Stimulated activated naive CD8-positive, alpha-beta T cell treated with anti-CD3 and anti-CD28 coated beads, Interleukin-15, amount 100 ng/mL, for 72 hours (primary cell): Measurements from ENCODE around the gene PLEKHG4B.

Source experiments
- ATAC-seq: fragments of 150-1000 bp; cut with Tn5 transposase; 2 replicates; pipeline ENCODE4 v1.10.0; 2021; ENCODE audit warnings: mild to moderate bottlenecking, moderate library complexity
- DNase-seq, 2 donors: peaks; one replicate each; pipeline ENCODE4 v3.0.0; 2021 to 2022
- H3K27ac Mint-ChIP-seq, 2 donors: one replicate each; pipeline ENCODE4 v1.8.0; 2022; ENCODE audit warnings: mild to moderate bottlenecking in 2 of 2, mixed read lengths in 2 of 2, moderate library complexity in 2 of 2
- H3K27me3 Mint-ChIP-seq: one replicate; pipeline ENCODE4 v1.8.0; 2022; ENCODE audit warnings: mixed read lengths
- H3K4me1 Mint-ChIP-seq: one replicate; pipeline ENCODE4 v1.8.0; 2022; ENCODE audit warnings: mild to moderate bottlenecking, mixed read lengths
- H3K4me3 Mint-ChIP-seq, 2 donors: one replicate each; pipeline ENCODE4 v1.8.0; 2022; ENCODE audit warnings: mild to moderate bottlenecking in 2 of 2, mixed read lengths in 2 of 2, moderate library complexity in 1 of 2
- H3K9me3 Mint-ChIP-seq, 2 donors: one replicate each; pipeline ENCODE4 v1.8.0; 2022; ENCODE audit warnings: mixed read lengths in 2 of 2

The PLEKHG4B gene

DNA sequence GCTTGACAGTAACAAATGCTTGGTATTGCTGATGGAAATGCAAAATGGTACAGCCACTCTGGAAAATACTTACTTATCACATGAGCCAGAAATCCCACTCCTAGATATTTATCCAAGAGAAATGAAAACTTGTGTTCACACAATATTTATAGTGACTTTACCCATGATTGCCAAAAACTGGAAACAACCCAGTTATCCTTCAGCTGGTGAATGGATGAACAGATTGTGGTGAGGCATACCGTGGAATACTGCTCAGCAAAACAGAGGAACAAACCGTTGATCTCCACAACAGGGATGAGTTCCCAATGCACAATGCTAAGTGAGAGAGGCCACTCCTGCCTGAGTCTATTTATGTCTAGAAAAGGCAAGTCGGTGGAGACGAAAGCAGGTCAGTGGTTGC is 58.8 kb downstream of the PLEKHG4B start:
- no peaks in the 10 kb centered on the region for H3K4me1 Mint-ChIP-seq
- H3K4me3 Mint-ChIP-seq, result no peak overlapping the region
- H3K27me3 Mint-ChIP-seq, result no peaks in the 10 kb centered on the region
- H3K27ac Mint-ChIP-seq, result no peak overlapping the region
- DNase-seq, result no peak
- peaks cover 16 to 22% of the 10 kb centered on the region in 2 donors for H3K9me3 Mint-ChIP-seq
- ATAC-seq, result no peak

DNA sequence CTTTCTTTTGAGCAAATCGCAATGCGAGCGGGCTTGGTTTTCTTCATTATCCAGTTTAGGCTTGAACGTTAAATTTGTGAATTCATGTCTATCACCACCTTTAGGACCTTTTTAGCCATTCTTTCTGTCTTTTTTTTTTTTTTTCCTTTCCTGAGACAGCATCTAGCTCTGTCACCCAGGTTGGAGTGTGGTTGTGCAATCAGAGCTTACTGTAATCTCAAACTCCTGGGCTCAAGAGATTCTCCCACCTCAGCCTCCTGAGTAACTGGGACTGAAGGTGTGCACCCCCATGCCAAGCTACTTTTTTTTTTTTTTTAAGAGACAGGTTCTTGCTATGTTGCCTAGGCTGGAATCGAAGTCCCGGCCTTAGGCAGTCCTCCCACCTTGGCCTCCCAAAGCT is 60.1 kb downstream of the PLEKHG4B start:
- no peak for ATAC-seq

DNA sequence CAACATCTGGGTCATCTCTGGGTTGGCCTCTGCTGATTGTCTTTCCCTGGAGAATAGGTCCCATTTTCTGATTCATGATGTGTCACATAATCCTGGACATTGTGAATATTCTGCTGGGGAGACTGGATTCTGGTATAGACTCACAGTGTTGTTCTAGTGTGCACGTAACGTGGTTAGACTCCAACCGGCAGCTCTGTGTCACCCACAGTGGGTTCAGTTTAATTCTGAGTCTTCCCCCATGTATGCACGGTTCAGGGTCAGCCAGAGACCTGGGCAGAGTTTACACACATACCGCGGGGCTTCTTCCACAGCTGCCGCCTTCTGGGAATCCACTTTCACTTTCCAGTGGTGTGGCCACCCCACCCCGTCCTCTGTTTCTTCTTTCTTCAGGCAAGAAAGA is 61.3 kb downstream of the PLEKHG4B start:
- ATAC-seq, result no peak
- Mint-ChIP-seq H3K4me1 (no peaks in the 10 kb centered on the region), H3K27me3 (no peaks in the 10 kb centered on the region), H3K4me3 (no peak overlapping the region), H3K27ac (no peak overlapping the region), H3K9me3 (peaks cover 0 to 1% of the 10 kb centered on the region in 2 donors)
- no peak for DNase-seq

More for the DNA sequence above, 60.1 kb downstream of the PLEKHG4B start:
- Mint-ChIP-seq H3K4me1 (no peaks in the 10 kb centered on the region), H3K9me3 (peaks cover 10 to 13% of the 10 kb centered on the region in 2 donors), H3K27me3 (no peaks in the 10 kb centered on the region), H3K27ac (no peak overlapping the region), H3K4me3 (no peak overlapping the region)
- DNase-seq, result no peak

DNA sequence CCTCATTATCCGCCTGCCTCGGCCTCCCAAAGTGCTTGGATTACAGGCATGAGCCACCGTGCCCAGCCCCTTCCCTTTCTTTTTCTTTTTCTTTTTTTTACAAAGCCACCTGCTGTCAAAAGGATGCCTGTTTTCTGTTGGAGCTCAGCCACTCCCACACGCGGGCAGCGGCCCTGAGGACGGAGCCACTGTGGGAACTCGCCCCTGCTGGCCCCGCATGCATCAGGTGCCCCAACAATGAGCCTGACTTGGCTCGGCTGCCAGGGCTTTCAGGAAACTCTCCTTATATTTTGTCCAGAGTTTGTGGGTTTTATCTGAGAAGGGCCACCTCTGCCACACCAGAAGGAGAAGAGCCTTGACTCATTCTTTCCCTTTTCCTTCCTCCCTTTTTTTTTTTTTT is 62.3 kb downstream of the PLEKHG4B start:
- ATAC-seq, result no peak

DNA sequence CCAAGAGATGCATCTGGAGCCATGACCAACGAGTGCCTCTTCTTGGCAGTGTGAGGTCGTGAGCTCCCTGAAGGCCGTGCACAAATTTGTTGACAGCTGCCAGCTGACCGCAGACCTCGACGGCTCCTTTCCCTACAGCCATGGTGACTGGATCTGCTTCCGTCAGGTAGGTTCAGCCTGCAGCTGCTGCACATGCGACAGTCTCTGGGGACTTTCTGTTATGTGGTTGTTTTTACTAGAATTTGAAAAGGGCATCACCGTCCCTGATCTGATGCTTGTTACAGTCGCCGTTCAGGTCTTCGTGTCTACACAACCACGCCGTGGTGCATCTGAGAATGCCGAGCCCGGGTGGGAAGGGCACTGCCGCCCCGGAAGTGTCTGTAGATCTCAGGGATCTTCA is 62.9 kb downstream of the PLEKHG4B start:
- Mint-ChIP-seq H3K27me3 (peaks cover 15% of the 10 kb centered on the region), H3K9me3 (no peaks in the 10 kb centered on the region), H3K27ac (no peak overlapping the region), H3K4me1 (peaks cover 6% of the 10 kb centered on the region), H3K4me3 (no peak overlapping the region)
- DNase-seq, result no peak
- no peak for ATAC-seq

More for the DNA sequence above, 62.3 kb downstream of the PLEKHG4B start:
- H3K9me3 Mint-ChIP-seq, result no peaks in the 10 kb centered on the region
- H3K27ac Mint-ChIP-seq, result no peak overlapping the region
- no peak overlapping the region for H3K4me3 Mint-ChIP-seq
- no peak for DNase-seq
- H3K27me3 Mint-ChIP-seq, result peaks cover 9% of the 10 kb centered on the region
- peaks cover under 1% of the 10 kb centered on the region for H3K4me1 Mint-ChIP-seq

DNA sequence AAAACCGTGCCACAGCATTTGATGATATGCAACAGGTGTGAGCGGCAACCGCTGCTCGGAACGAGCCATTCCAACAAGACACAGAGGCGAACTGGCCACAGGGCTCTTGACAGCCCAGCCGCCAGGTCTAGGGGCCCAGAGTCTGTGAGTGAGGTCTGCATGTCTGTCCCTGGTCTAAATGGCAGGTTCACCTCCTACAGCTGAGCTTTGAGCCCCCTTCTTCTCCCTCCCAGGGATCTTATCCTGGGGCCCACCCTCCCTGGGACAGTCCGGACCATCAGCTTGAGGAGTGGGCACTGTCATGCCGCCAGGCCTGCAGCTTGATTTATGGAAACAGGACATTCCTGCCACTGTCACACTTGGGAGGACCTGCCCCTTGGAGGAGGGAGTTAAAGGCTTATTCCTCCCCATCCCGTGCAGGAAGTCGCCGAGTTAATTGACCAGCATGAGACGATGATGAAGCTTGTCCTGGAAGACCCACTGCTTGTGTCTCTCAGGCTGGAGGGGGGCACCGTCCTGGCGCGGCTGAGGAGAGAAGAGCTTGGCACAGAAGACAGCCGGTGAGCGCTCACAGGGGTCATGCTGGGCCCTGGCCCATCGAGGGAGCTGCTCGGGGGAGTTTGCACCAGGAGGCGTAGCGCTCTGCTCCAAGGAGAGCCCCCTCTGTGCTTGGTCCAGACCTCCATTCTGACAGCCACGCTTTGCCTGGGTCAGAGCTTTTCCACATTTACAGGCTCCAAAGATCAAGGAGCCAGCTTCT is 63.9 kb downstream of the PLEKHG4B start:
- peaks cover 25% of the 10 kb centered on the region for H3K27me3 Mint-ChIP-seq
- no peak for ATAC-seq
- H3K4me3 Mint-ChIP-seq, result no peak overlapping the region
- no peaks in the 10 kb centered on the region for H3K9me3 Mint-ChIP-seq
- DNase-seq, result no peak
- peaks cover 7% of the 10 kb centered on the region for H3K4me1 Mint-ChIP-seq
- H3K27ac Mint-ChIP-seq, result peak overlapping the region in 1 of 2 donors; percentile 65

DNA sequence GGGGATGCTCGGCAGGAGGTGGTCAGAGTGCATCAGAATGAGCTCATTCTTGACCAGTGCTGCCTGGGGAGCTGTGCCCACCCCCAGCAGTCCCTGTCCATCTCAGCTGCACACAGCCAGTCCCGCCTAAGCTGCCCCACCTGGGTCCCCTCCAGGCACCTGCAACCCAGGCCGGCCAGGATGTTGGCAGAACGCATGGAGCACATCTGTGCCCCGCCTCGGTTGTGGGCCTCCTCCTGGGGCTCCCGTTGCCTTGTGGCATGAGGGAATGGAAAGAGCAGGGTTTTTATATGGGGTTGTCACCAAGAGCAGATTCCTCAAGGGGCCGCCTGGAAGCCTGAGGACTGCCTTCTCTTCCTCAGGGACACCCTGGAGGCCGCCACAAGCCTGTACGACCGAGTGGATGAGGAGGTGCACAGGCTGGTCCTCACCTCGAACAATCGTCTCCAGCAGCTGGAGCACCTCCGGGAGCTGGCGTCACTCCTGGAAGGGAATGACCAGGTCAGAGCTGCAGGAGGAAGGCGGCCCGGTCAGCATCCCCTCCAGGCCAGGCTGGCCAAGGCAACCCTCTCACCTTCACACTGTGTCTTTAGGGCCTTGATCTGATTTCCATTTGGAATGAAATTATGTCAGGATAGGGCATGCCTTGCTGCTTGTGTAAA is 64.6 kb downstream of the PLEKHG4B start:
- no peaks in the 10 kb centered on the region for H3K9me3 Mint-ChIP-seq
- ATAC-seq (no peak), DNase-seq (no peak)
- H3K4me1 Mint-ChIP-seq, result peaks cover 7% of the 10 kb centered on the region
- no peak overlapping the region for H3K4me3 Mint-ChIP-seq
- peak overlapping the region in 1 of 2 donors; percentile 38 for H3K27ac Mint-ChIP-seq
- peaks cover 32% of the 10 kb centered on the region for H3K27me3 Mint-ChIP-seq

DNA sequence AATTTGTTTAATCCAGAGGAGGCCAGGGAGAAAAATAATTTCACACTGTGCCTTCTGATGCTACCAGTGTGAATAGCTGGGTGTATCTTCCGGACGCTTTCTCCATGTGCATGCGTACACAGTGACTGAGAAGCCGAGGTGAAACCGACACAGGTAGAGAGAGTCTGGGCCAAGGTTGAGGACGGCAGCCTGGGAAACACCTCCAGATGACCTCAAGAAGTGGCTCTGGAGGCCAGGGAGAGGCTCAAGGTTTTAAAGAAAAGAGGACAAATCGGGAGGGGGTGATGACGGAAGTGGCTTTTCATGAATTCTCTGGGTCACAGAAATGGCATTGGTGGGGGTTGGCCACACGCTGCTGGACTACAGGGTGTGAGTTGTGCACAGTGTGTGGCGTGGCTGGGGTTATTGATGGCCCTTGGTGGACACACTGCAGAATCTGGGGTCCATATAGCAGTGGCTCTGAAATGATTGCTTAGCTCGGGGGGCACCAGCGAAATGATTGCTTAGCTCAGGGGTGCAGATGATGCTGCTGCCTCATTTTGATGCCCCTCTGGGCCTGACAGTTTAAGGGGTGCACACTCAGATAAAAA is 65.3 kb downstream of the PLEKHG4B start:
- H3K27ac Mint-ChIP-seq, result no peak overlapping the region
- peaks cover 34% of the 10 kb centered on the region for H3K27me3 Mint-ChIP-seq
- peak in 1 of 2 donors; percentile 4 for DNase-seq
- H3K9me3 Mint-ChIP-seq, result no peaks in the 10 kb centered on the region
- no peak overlapping the region for H3K4me3 Mint-ChIP-seq
- no peak for ATAC-seq
- peaks cover 7% of the 10 kb centered on the region for H3K4me1 Mint-ChIP-seq

DNA sequence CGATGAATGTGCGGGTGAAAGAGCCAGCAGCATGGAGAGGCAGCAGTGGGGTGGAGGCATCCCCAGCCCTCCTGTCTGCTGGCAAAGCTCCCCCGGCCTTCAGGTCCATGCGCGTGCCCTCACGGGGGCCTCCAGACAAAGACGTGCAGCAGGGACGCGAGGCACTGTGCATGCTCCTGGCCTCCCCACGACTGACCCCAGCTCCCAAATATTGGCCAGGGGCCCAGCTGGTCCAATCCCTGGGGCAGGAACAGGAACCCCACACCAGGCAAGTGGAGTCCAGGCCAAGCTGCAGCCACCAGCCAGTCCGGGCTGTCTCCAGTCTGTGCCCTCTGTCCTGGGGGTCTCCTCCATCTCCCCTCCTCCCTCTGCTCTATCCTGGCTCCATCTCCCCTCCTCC is 65.8 kb downstream of the PLEKHG4B start:
- H3K27ac Mint-ChIP-seq, result no peak overlapping the region
- ATAC-seq (no peak), DNase-seq (peak in 1 of 2 donors; percentile 6)
- H3K4me3 Mint-ChIP-seq, result no peak overlapping the region
- H3K9me3 Mint-ChIP-seq, result no peaks in the 10 kb centered on the region
- H3K4me1 Mint-ChIP-seq, result peaks cover 7% of the 10 kb centered on the region
- peaks cover 34% of the 10 kb centered on the region for H3K27me3 Mint-ChIP-seq

DNA sequence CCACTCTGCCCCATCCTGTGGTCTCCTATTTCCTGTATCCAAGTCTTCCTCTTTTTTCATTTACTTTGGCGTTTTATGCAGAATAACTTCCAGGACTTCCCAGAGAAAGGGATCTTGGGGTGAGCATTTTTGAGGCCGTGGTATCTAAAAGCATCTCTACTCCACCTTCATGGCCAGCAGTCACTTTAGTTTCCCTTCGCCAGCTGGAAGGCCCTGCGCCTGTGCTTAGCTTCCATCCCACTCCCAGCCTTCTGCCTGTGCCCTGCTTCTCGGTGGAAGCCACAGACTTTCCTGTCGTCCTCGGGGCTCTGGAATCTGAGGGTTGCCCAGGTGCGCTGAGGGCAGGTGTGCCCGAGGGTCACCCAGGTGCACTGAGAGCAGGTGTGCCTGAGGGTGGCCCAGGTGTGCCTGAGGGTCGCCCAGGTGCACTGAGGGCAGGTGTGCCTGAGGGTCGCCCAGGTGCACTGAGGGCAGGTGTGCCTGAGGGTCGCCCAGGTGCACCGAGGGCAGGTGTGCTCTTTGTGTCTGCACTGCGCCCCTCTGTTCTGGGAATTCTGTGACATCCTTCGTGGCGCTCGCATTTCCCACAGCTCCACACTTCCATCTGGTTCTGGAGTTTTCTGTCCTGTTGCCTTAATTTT is 67.0 kb downstream of the PLEKHG4B start:
- ATAC-seq (no peak), DNase-seq (peak in 1 of 2 donors; percentile 5)
- Mint-ChIP-seq H3K4me1 (peaks cover 7% of the 10 kb centered on the region), H3K27me3 (peaks cover 34% of the 10 kb centered on the region), H3K27ac (no peak overlapping the region), H3K4me3 (no peak overlapping the region), H3K9me3 (no peaks in the 10 kb centered on the region)

DNA sequence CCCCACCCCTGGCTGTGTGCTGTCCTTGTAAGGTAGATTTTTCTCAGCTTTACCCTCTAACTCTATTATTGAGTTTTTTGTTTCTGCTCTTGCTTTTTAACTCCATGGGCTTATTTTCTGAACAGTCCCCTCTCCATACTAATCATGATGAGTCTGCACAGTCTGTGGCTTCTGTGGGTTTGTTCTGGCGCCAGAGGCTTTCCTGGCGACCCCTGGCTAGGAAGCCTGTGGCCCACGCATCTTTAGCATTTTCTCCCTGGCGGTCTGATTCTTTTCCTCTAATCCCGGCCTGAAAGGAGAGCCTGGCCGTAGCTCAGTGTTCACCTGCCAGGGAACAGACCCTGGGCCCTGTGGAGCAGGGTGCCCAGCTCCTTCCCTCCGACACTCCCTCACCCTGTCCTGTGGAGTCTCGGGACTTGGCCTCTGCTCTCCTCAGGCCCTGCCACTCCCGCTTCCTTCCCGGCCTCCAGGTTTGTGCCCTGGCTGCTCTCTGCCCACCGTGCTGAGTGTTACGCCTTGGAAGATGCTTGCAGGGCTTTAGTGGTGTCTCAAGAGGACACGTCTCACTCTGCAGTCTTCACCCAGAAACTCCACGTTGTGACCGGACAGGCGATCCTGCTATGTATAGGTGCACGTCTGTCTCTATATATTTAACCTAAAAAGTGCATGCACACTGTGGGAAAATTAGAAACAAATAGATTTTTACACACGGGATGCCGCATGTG is 67.6 kb downstream of the PLEKHG4B start:
- H3K27ac Mint-ChIP-seq, result no peak overlapping the region
- peaks cover 34% of the 10 kb centered on the region for H3K27me3 Mint-ChIP-seq
- ATAC-seq, result no peak

DNA sequence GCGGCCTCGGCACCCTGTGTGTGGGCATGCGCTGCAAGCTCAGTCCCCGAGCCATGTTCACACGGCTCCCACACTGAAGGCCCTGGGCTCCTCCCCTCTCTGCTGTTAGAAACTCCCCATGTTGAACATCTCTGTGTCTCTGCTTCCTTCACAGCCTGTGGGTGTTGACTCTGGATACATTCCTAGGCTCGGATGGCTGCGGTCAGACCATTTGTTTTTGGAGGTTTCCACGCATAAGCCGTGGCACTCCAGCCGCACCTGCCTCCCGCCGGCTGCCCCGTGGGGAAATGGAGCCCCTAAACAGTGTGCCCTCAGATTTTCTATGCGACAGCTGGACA is 68.2 kb downstream of the PLEKHG4B start:
- ATAC-seq (no peak), DNase-seq (no peak)
- Mint-ChIP-seq H3K4me3 (no peak overlapping the region), H3K27ac (no peak overlapping the region), H3K4me1 (peaks cover 7% of the 10 kb centered on the region), H3K27me3 (peaks cover 34% of the 10 kb centered on the region), H3K9me3 (peaks cover 0 to 8% of the 10 kb centered on the region in 2 donors)

More for the DNA sequence above, 67.6 kb downstream of the PLEKHG4B start:
- Mint-ChIP-seq H3K4me1 (peaks cover 7% of the 10 kb centered on the region), H3K9me3 (peaks cover 0 to 5% of the 10 kb centered on the region in 2 donors), H3K4me3 (no peak overlapping the region)
- DNase-seq, result peak in 1 of 2 donors; percentile 6

DNA sequence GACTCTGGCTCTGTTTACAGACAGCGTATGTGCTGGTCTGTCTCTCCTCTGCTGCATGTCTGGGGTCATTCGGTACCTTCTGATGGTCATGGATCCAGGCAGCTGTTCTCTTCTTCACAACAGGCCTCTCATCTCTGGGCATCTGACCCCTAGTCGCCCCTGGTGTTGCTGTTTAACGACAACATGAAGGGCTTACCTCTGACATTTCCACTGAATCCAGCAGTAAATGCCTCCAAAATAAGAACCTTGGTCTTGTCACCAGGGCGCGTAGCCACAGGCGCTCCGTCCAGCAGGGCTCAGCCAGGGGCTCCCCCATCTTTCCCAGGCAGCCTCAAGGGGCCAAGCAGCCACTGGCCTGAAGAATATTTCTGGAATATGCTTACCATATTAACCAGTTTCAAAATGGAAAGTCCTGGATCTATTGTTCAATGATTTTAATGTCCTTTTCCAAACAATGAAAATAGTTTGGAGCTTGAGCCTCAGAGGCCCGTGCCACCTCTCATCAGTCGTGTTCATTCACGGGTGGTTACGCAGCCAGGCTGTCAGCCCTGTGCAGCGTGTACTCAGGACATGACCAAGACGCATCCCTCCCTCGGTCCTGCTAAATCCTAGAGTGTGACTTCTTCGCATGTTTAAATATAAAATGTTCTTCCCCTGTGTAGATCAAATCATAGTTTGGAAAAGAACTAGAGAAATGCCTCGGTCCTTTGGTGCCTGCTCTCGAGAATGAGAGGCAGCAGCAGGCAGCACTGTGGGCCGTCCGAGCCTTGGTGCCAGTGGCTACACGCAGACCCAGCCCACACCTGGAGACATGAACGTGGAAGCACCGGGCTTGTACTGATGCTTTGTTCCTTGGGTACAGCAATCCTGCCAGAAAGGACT is 69.2 kb downstream of the PLEKHG4B start:
- H3K27ac Mint-ChIP-seq, result no peak overlapping the region
- no peak for DNase-seq
- no peak for ATAC-seq
- peaks cover 0 to 8% of the 10 kb centered on the region in 2 donors for H3K9me3 Mint-ChIP-seq
- H3K27me3 Mint-ChIP-seq, result peaks cover 34% of the 10 kb centered on the region
- no peak overlapping the region for H3K4me3 Mint-ChIP-seq
- peaks cover 7% of the 10 kb centered on the region for H3K4me1 Mint-ChIP-seq

DNA sequence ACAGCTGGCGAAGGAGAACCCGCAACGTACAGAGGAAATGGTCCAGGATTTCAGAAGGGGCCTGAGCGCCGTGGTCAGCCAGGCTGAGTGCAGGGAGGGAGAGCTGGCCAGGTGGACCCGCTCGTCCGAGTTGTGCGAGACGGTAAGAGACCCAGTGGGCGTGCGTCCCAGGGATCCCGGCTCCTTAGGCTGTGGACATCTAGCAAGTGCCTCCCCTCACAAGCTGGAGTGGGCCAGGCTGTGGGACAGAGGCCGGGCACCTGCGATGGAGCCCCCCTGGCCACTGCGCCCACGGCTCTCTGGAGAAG is 69.8 kb downstream of the PLEKHG4B start:
- no peak for ATAC-seq
- Mint-ChIP-seq H3K4me3 (no peak overlapping the region), H3K27ac (no peak overlapping the region), H3K27me3 (peaks cover 34% of the 10 kb centered on the region), H3K9me3 (peaks cover 0 to 8% of the 10 kb centered on the region in 2 donors), H3K4me1 (peaks cover 7% of the 10 kb centered on the region)
- DNase-seq, result no peak

DNA sequence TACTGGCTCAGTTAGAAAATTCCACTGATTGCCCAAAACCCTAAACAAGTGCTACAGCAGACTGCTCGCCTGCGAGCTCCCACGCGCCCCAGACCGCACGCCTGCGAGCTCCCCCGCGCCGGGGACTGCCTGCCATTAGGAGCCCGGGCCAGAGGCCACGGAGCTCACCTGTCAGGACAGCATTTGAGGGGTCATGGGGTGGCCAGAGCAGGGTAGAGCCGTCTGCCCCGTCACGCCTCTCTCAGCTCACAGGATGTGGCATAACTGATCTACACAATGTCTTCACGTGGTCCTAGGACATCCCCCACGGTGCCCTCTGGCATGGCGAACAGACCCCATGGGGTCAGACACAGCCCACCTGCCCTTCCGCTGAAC is 70.2 kb downstream of the PLEKHG4B start:
- DNase-seq, result no peak
- Mint-ChIP-seq H3K4me3 (no peak overlapping the region), H3K27me3 (peaks cover 34% of the 10 kb centered on the region), H3K4me1 (peaks cover 7% of the 10 kb centered on the region), H3K27ac (no peak overlapping the region), H3K9me3 (peaks cover 0 to 8% of the 10 kb centered on the region in 2 donors)
- peak; percentile 18 for ATAC-seq
